AG08396 (cell line): ENCODE results near the gene ACADM.
"Not testable (repeated sequence)": the region's sequence is repeated elsewhere in the genome, so short reads cannot be mapped to it uniquely, and the experiment has no call there.

Experiments used
- DNase-seq: peaks from one replicate; pipeline ENCODE4 v3.0.0; 2012; ENCODE audit warnings: low spot score, mixed read lengths

The ACADM gene

DNA sequence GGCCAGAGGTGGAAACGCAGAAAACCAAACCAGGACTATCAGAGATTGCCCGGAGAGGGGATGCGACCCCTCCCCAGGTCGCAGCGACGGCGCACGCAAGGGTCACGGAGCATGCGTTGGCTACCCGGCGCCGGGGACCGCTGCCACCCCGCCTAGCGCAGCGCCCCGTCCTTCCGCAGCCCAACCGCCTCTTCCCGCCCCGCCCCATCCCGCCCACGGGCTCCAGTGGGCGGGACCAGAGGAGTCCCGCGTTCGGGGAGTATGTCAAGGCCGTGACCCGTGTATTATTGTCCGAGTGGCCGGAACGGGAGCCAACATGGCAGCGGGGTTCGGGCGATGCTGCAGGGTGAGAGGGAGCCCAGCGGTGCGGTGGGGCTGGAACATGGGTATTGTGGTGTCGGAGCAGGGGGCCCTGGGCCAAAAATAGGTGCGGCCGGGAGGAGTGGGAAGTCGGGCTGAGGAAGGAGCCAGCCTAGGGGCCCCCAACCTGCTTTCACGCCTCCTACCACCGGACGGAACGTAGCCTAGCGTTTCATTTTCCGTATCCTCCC lies at the start of gene ACADM:
Gene ACADM, plus strand, starts transcription at position 238 of the 551 bp plus-strand sequence. Its CDS starts 79 bp downstream, at position 317.
- DNase-seq: peak; percentile 92

GRCh38 chr1:75677443-75677842 lies 47.1 kb upstream of the ACADM start:
- DNase-seq: no peak

DNA sequence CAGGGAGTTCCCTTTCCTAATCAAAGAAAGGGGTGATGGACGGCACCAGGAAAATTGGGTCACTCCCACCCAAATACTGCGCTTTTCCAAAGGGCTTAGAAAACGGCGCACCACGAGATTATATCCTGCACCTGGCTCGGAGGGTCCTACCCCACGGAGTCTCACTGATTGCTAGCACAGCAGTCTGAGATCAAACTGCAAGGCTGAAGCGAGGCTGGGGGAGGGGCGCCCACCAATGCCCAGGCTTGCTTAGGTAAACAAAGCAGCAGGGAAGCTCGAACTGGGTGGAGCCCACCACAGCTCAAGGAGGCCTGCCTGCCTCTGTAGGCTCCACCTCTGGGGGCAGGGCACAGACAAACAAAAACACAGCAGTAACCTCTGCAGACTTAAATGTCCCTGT lies 46.5 kb upstream of the ACADM start:
- not testable (repeated sequence) for DNase-seq

GRCh38 chr1:75690547-75690946 lies 34.0 kb upstream of the ACADM start:
- DNase-seq: no peak

DNA sequence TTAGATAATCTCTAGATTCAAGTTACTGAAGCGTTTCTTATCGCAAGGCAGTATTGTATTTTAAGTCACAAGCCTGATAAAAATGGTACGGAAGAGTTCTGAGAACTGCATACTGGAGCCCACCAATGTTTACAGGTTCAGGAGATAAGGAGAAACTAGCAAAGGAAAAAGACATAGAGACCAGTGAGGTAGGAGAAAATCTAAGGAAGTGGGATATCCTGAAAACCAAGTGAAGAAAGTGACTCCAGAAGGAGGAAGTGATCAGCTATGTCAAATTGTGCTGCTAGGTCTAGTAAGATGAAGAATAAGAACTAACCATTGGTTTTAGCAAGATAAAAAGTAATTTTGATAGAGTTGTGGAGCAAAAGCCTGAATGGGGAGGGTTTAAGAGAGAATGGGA lies 31.0 kb upstream of the ACADM start:
- no peak for DNase-seq

GRCh38 chr1:75696000-75696399 lies 28.5 kb upstream of the ACADM start:
- no peak for DNase-seq

- DNase-seq: no peak
Measured at GRCh38 chr1:75707191-75707590, 17.3 kb upstream of the ACADM start.

DNA sequence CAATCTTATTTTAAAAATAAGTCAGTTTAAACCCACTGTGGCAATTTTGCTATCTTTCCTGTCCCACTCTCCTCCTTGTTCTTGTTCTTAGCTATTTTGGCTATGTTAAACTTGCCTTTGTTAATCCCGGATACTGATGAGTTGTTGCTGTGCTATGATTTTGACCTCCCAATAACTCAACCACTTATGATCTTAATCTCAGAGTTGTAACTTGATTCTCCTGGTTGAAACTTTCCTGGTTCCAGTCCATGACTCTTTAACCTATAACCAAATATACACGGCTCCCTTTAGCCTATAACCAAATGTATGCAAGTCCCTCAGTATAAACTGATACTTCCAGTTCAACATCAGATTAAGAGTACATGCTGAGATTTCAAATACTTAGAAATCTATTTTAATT lies 15.6 kb upstream of the ACADM start:
- no peak for DNase-seq

DNA sequence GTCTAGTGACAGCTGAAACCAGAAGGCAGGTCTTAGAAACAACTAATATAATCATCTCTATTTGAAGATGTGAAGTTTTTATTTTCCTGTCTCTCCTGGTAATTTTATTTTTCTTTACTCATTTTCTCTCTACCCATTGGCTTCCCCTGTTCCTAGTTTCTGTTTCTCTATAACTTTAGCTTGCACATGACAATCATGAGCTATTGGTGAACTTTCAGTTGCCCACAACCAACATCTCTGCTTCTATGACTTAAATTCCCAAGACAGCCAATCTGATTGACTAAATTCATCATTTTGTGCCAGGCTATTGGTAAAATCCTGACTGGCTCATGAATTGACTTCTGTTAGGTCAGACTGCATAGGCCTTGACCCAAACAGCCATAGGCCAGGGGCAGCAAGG lies 13.7 kb upstream of the ACADM start:
- DNase-seq: no peak

DNA sequence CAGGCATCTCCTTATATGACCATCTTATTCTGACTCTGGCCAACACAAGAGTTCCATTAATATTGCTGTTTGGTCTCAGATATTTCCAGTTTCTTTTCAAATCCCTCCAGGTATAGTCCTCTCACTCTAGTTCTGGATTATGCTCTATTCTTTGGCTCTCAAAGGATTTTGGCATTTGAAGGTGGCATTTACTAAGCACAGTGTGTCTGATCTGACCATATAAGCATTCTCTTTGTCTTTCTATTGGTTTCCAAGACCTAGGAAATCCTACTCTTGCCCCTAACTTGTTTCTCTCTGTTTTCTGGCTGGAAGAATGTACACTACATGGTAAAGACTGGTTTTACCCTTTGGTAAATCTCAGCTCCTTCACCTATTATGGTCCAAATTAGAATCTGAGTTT lies 12.7 kb upstream of the ACADM start:
- DNase-seq: no peak

DNA sequence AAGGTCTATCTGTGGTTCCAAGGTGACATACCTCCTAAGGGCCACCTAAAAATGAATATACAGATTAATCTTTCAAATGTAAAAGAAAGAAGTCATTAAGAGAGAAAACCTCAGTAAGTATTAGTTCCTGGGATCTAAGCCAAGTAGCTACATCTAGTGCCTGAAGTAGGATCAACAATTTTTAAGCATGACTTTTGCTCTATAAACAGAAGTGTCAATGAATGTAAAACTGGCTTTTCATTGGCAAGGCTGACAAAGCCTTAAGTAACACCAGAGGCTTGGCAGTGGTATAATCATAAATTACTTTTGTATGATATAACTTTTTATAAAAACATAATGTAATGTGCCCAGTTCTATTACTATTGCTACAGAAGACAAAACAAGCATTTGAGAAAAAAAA lies 12.2 kb upstream of the ACADM start:
- no peak for DNase-seq

DNA sequence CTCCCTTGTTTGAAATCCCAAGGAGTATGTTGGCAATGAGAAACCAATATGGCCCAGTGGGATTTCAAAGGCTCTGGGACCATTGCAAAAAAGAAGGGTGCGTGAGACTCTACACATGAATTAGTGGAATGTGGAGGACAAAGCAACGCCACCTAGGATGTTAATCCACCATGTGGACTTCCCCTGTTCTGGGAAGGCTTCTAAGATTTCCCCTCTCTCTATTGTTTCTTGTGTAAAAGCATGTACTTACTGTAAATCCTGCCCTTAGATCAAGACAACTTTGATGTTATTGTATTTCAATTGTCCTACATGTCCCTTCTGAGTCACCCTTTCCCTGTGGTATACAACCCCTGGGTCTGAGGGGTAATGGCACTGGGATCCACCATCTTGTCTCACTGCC lies 4.7 kb upstream of the ACADM start:
- DNase-seq: no peak

DNA sequence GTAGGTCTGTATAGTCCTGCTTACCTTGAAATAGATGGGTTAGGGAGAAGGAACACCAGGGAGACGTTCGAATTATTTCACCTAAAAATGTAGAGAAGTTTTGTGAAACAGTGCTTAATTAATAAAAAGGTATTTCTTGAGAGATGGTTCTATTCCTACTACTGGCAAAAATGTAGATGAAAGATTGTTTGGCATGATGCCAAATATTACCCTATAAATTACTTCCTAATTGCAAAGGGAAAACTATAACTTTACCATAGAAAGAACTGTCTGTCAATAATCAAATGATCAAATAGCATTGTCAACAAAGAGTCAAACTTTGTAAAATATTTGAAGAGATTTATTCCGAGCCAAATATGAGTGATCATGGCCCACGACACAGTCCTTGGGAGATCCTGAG lies 4.2 kb upstream of the ACADM start:
- DNase-seq: no peak

- no peak for DNase-seq
Measured at GRCh38 chr1:75720820-75721219, 3.7 kb upstream of the ACADM start.

DNA sequence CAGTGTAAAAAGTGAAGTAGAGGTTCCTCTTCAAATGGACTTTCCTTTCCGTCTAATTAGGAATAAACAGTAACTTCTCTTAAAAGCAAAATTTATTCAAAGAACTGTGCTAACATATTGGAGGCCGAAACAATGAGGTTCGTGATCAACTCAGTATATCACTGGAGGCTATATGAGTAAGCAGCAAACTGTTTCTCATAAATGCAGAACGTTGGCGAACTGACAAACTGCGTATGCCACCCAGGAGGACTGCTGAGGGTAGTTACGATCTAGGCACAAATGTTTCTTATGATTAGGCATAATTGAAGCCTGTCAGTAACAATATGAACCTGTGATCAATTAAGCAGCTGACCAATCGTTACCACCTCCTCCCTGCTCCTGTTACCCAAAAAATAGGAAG lies 2.3 kb upstream of the ACADM start:
- not testable (repeated sequence) for DNase-seq

GRCh38 chr1:75722966-75723365 lies 1.5 kb upstream of the ACADM start:
- DNase-seq: no peak

DNA sequence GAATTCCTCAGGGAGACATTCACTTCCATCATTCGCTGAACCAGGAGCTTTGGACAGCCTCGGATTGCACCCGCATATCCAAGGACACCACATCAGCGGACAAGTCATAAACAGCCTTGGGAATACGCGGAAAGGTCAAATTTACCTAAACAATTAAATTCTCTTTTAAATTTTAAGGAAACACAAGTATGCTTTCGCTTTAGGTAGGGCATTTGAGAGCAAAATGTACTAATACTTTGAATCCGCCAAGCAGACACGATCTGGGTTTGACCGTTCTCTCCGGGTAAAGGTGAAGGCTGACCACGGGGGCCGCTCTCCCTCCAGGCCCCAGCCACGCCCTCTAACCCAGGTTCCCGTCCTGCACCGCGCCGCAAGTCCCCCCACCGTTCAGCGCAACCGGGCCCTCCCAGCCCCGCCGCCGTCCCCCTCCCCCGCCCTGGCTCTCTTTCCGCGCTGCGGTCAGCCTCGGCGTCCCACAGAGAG lies 479 bp upstream of the ACADM start:
- DNase-seq: peak; percentile 89

- DNase-seq: no peak
Measured at GRCh38 chr1:75725266-75725665, 757 bp downstream of the ACADM start.

DNA sequence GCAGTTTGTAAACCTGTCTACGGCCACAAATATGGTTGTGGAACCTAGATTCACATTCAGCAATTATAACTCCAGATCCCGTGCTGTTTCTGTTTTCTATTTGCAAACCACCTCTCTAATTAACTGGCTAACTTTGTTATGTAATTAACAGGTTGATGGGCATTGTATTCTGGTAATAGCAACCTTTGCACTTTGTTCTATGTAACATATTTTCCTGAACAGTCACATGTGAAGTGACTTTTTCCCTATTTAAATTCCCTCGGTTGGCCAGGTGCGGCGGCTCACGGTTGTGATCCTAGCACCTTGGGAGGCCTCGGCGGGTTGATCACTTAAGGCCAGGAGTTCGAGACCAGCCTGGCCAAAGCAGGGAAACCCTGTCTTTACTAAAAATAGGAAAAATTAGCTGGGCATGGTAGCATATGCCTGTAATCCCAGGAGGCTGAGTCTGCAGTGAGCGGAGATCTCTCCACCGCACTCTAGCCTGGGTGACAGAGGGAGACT lies 1.4 kb downstream of the ACADM start:
- DNase-seq: no peak

DNA sequence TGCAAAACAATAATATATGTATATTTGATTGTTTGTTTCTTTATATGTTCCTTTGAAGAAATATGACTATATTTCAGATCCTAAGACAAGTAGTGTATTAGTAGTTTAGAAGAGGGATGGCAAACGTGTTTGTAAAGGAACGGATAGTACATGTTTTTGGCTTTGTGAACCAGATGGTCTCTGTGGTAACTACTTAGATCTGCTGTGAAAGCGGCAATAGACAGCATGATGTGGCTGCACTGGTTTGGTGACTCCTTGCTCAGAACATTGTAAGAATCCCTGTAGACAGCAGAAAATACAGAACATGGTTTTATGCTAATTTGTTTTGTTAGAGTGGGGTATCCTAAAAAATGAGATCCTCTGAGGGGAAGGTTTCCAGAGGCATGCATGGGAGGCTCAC lies 3.1 kb downstream of the ACADM start:
- DNase-seq: no peak

DNA sequence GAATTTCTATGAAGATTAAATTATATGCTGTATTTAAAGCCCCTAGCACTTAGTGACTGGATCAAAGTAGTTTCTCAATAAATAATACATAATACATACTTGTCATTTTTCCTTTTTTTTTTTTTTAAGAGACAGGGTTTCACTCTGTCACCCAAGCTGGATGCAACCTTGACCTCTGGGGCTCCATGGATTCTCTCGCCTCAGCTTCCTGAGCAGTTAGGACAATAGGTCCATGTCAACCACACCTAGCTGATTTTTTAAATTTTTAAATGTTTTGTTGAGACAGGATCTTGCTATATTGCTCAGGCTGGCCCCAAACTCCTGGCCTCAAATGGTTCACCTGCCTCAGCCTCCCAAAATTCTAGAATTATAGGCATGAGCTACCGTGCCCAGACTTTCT lies 5.9 kb downstream of the ACADM start:
- no peak for DNase-seq

- DNase-seq: no peak
Measured at GRCh38 chr1:75731881-75732280, 7.4 kb downstream of the ACADM start.

DNA sequence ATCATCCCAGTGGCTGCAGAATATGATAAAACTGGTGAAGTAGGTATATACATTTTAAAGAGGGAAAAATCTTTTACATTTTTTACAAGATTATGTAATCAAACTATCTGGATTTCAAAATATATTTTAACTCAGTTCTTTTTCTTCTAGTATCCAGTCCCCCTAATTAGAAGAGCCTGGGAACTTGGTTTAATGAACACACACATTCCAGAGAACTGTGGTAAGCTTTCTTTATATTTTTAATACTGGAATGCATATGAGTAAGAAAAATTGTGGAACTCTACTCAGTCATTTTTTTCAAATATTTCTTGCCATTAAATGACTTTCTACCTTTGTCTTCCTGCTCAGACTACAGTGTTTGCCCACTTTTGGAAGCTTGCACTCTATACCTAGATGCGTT lies 8.2 kb downstream of the ACADM start:
- DNase-seq: no peak

- DNase-seq: no peak
Measured at GRCh38 chr1:75733661-75734060, 9.2 kb downstream of the ACADM start.

DNA sequence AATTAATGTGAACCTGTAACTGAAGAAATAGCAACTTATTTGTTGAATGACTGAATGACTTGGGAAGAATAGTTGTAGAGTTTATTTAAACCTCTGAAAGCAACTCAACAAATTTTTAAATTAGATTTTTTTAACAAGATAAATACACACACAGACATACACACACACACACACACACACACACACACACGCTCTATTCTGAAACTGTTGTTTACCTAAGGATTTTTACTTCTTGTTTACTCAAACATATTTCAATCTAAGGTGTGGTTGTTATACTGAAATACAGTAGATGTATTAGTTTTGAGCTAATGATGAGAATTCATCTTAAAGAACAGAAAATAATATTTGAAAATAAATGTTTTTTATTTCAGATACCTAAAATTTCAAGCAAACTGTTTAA lies 11.5 kb downstream of the ACADM start:
- no peak for DNase-seq
